ENCODE results near the gene KASH5. TPM values are rescaled to one million over a fixed set of nuclear protein-coding genes. Genes with fewer than 3 reads are reported as not detected.
"Not testable (repeated sequence)": the region's sequence is repeated elsewhere in the genome, so short reads cannot be mapped to it uniquely, and the experiment has no call there.

The KASH5 gene
- total RNA-seq, 1 experiment from 2014 or later: 0.30 TPM

DNA sequence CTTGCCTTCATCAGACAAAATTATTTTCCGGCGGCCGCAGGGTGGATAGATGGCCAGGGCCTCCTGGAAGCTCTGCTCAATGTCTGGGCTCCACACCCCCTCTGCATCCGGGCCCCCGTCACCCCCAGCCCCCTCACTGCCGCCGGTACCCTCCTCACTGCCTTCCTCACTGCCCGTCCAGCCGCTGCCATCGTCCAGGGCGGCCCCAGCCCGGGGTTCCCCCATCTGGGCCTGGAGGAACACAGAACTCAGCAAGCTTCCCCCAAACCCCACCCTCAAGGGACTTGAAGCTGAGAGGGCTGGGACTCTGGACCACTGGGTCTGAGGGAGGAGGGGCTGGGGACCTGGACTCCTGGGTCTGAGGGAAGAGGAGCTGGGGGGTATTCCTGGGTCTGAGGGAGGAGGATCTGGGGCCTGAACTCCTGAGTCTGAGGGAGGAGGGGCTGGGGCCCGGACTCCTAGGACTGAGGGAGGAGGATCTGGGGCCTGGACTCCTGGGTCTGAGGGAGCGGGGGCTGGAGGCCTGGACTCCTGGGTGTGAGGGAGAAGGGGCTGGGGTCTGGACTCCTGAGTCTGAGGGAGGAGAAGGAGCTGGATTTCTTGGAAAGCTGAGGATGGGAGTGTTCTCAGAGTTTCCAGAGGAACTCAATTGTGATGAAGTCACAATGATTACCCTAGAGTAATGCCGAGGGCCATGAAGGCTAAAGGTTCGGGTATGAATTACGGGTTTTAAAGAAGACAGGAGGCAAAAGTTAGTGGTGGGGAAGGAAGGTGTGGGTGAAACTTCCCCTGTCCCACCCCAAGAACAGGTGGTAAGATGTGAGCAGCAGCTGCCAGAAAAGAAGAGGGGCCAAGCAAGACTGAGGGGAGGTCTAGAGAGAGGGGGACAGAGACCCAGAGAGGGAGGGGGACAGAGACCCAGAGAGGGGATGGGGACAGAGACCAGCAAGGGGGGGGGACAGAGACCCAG lies 27.9 kb upstream of the KASH5 start:
- DNase-seq (ENCODE audit: low read depth): no peak
- in situ Hi-C loops (cut with HindIII; ENCODE audit: low pct_unique_long_range_greater_than_20kb, low sequenced_read_pairs): no loop called here

DNA sequence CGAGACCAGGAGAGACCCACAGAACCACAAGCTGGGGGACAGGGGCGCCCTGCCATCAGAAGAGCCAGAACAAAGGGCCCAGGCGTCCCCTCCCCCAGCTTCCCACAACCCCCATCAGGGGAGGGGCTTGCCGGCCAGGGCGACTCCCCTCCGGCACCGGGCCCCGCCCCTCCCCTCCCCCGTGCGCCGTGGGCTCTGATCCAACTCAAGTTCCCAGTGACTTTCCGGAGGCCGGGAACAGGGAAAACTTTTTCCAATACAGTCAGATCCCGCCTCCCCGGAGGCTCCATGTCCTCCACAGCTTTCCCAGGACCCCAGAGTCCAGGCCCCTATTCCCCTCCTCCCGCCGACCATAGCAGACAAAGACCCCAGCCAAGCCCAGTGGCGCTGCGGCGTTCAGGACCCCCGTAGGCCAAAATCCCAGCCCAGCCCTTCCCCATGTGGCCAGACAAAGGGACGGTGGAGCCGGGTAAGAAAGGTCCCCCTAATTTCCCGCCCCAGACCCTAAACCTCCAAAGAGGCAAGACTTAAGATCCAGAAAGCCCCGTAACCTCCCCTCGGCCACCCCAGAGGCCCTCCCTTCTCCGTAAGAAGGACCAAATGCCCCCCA lies 26.5 kb upstream of the KASH5 start:
- peak; percentile 83 for DNase-seq (ENCODE audit: low read depth)
- in situ Hi-C loops (cut with HindIII; ENCODE audit: low pct_unique_long_range_greater_than_20kb, low sequenced_read_pairs): no loop called here

DNA sequence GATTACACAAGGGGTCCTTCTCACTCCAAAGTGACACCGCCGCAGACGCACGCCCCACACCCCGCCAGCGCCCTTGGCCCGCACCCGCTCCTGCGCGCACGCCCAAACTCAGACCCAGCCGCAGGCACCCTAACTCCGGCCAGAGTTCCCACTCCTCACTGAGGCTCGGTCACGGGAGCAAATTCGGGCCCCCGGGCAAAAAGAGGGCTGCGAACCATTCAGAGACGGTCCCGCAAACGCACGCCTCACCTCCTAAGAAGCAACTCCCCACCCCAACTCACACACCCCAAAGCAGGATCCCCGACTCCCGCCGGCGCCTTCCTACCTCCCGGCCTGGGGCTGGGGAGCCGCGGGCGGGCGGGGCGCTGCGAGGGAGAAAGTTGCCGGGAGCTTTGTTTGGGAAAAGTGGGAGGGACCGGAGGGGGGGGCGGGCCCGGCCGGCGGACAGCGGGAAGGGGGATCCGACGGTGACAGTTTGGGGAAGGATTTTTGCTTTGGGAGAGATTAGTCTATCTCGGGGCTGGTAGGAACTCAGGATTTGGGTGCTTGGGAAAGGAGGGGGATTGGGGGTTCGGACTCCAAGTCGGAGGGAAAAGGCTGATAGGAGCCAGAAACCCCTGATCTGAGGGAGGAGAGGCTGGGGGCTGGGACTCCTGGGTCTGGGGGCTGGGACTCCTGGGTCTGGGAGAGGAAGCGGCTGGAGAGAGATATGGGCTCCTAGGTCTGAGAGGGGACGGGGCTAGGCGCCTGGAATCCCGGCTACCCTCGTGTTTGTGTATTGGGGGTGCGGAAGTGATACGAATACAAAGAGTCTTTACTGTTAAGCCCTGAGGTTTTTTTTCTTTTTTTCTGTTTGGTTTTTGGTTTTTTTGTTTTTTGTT lies 25.8 kb upstream of the KASH5 start, which contains the start of gene TEAD2:
TSS of gene TEAD2 (minus strand) at position 369 of the 881 bp plus-strand sequence. CDS start 2,341 bp downstream, outside the sequence.
- DNase-seq (ENCODE audit: low read depth): peak; percentile 50
- in situ Hi-C loops (cut with HindIII; ENCODE audit: low pct_unique_long_range_greater_than_20kb, low sequenced_read_pairs): no loop called here

- no peak for DNase-seq (ENCODE audit: low read depth)
- in situ Hi-C loops (cut with HindIII; ENCODE audit: low pct_unique_long_range_greater_than_20kb, low sequenced_read_pairs): no loop called here
These were observed 25.2 kb upstream of the KASH5 start for GRCh38 chr19:49362929-49363267.

DNA sequence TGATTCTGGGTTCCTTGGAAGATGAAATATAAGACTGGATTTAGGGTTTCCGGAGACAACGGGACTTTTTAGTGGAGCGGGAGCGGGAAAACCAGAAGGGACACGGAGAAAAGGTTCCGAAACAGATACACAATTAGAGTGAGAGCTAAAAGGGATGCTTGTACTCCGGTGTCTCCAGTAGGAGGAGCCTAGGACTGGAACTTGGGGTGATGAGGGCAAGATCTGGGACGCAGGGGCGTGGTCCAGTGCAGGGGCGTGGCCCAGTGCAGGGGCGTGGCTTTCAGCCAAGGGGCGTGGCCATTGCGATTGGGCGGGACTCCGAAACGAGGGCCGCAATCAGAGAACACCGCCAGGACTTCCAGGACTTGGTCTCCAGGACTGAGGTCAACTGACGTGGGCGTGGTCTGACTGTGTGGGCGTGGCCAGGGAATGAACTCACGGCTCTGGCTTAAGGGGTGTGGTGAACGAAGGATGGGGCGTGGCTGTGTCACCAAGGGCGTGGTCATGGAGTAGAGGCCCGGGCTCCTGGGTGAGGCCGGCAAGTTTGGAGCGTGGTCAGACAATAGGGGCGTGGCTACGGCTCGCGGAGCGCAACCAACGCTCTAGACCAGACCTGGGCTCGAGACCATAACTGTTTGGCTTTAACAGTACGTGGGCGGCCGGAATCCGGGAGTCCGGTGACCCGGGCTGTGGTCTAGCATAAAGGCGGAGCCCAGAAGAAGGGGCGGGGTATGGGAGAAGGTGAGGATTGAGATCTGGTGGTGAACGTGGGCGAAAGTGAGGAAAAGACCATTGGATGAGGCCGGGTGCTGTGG lies 24.6 kb upstream of the KASH5 start, which contains the start of gene DKKL1:
TSS of gene DKKL1 (plus strand) at position 610 of the 815 bp plus-strand sequence. CDS start at position 732, 122 bp downstream.
- peak; percentile 100 for DNase-seq (ENCODE audit: low read depth)
- in situ Hi-C loops (cut with HindIII; ENCODE audit: low pct_unique_long_range_greater_than_20kb, low sequenced_read_pairs): no loop called here

DNA sequence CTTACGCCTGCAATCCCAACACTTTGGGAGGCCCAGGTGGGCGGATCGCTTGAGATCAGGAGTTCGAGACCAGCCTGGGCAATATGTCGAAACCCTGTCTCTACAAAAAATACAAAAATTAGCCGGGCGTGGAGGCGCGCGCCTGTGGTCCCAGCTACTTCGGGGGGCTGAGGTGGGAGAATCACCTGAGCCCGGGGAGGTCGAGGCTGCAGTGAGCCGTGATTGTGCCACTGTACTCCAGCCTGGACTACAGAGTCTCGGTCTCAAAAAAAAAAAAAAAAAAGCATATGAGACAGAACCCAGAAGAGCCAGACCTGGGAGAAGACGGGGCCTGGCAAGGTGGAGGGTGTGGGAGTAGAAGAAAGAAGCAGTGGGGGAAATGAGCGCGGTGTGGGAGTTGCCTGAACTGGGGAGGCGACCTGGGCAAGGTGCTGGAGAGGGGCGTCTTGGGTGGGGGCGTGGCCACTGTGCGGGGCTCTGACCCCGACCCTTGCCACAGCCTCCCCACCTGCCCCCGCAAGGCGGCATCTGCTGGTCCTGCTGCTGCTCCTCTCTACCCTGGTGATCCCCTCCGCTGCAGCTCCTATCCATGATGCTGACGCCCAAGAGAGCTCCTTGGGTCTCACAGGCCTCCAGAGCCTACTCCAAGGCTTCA lies 23.8 kb upstream of the KASH5 start:
- no peak for DNase-seq (ENCODE audit: low read depth)
- in situ Hi-C loops (cut with HindIII; ENCODE audit: low pct_unique_long_range_greater_than_20kb, low sequenced_read_pairs): no loop called here

GRCh38 chr19:49366110-49366509 lies 21.9 kb upstream of the KASH5 start:
- in situ Hi-C loops (cut with HindIII; ENCODE audit: low pct_unique_long_range_greater_than_20kb, low sequenced_read_pairs): no loop called here
- DNase-seq (ENCODE audit: low read depth): no peak

GRCh38 chr19:49368711-49369358 lies 19.2 kb upstream of the KASH5 start:
- peak; percentile 35 for DNase-seq (ENCODE audit: low read depth)
- in situ Hi-C loops (cut with HindIII; ENCODE audit: low pct_unique_long_range_greater_than_20kb, low sequenced_read_pairs): no loop called here

- in situ Hi-C loops (cut with HindIII; ENCODE audit: low pct_unique_long_range_greater_than_20kb, low sequenced_read_pairs): no loop called here
- DNase-seq (ENCODE audit: low read depth): no peak
These were observed 16.9 kb upstream of the KASH5 start for GRCh38 chr19:49371184-49371583.

DNA sequence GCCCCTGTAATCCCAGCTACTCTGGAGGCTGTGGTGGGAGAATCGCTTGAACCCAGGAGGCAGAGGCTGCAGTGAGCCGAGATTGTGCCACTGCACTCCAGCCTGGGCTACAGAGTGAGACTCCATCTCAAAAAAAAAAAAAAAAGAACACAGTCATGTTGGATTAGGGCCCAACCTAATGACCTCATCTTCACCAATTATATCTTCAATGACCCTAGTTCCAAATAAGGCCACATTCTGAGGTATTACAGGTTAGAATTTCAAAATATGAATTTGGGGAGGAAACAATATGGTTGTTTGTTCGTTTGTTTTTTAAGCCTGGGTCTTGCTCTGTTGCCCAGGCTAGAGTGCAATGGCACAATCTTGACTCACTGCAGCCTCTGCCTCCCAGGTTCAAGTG lies 14.9 kb upstream of the KASH5 start:
- in situ Hi-C loops (cut with HindIII; ENCODE audit: low pct_unique_long_range_greater_than_20kb, low sequenced_read_pairs); DNase-seq (ENCODE audit: low read depth): not testable (repeated sequence)

DNA sequence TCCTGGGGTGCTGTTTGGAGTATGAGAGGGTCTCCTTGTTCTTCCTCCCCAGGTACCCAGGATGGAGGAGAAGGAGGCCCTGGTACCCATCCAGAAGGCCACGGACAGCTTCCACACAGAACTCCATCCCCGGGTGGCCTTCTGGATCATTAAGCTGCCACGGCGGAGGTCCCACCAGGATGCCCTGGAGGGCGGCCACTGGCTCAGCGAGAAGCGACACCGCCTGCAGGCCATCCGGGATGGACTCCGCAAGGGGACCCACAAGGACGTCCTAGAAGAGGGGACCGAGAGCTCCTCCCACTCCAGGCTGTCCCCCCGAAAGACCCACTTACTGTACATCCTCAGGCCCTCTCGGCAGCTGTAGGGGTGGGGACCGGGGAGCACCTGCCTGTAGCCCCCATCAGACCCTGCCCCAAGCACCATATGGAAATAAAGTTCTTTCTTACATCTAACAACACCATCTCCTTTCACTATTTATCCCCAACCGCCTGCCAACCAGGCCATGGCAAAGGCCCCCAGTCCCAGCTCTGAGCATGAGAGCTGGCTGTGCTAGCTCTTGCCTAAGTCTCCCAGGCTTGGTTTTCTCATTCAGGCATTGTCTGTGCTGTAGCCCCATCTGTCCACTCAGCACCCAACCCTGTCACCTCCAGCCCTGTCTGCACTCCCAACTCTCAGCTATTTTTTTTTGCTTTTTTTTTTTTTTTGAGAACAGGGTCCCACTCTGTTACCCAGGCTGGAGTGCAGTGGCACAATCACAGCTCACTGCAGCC lies 13.2 kb upstream of the KASH5 start:
- DNase-seq (ENCODE audit: low read depth): no peak
- in situ Hi-C loops (cut with HindIII; ENCODE audit: low pct_unique_long_range_greater_than_20kb, low sequenced_read_pairs): no loop called here

DNA sequence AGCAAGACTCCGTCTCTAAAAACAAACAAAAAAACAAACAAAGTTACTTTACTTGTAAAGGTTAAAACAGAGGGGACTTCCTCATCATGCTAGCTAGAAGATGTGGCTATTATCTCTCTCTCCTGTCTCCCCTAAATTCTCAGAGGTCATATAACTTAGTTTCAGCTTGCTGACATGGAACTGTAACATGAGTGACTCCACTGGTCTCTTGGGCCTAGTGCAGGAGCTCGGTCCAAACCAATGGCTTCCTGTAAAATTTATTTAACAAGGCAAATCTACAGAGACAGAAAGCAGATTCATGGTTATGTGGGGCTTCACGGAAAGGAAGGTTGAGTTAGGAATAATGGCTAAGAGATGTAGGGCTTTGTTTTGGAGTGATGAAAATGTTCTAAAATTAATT lies 9.5 kb upstream of the KASH5 start:
- in situ Hi-C loops (cut with HindIII; ENCODE audit: low pct_unique_long_range_greater_than_20kb, low sequenced_read_pairs): no loop called here
- no peak for DNase-seq (ENCODE audit: low read depth)

DNA sequence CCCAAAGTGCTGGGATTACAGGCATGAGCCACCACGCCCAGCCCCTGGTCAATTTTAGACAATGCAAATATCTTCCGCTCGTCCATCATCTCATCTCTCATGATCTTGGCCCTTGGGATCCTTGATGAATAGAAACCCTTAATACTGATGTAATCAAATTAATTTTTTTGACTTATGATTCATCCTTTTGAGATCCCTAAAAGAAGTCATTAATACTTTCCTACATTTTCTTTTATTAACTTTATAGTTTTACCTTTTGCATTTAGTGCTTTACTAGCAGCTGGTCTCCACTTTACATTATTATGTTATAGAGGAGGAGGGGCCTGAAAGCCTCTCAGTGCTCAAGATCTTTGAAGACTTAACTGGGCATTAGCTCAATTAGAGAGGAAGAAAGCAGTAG lies 7.7 kb upstream of the KASH5 start:
- DNase-seq (ENCODE audit: low read depth): no peak
- in situ Hi-C loops (cut with HindIII; ENCODE audit: low pct_unique_long_range_greater_than_20kb, low sequenced_read_pairs): no loop called here

DNA sequence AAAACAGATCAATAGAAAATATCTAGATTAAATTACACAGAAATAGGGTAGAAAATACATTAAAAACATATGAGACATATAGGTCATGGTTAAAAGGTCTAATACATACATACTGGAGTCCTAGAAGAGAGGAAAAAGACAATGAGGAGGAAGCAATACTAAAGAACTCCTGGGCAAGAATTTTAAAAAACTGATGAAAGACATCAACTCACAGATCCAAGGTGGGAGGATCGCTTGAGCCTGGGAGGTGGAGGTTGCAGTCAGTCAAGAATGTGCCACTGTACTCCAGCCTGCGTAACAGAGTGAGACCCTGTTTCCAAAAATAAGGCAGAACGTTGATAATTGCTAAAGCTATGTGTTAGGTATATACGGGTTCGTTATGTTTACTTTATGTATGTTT lies 5.4 kb upstream of the KASH5 start:
- DNase-seq (ENCODE audit: low read depth): no peak
- in situ Hi-C loops (cut with HindIII; ENCODE audit: low pct_unique_long_range_greater_than_20kb, low sequenced_read_pairs): no loop called here

- in situ Hi-C loops (cut with HindIII; ENCODE audit: low pct_unique_long_range_greater_than_20kb, low sequenced_read_pairs): no loop called here
- no peak for DNase-seq (ENCODE audit: low read depth)
These were observed 4.5 kb upstream of the KASH5 start for GRCh38 chr19:49383599-49383998.

- in situ Hi-C loops (cut with HindIII; ENCODE audit: low pct_unique_long_range_greater_than_20kb, low sequenced_read_pairs): no loop called here
- no peak for DNase-seq (ENCODE audit: low read depth)
These were observed 1.4 kb downstream of the KASH5 start for GRCh38 chr19:49389406-49389805.

Measured in Caki2 (cell line).